Smooth muscle cell (in vitro differentiated cells): ENCODE results near the gene UMAD1. TPM values are rescaled to one million over a fixed set of nuclear protein-coding genes. Genes with fewer than 3 reads are reported as not detected.

ENCODE experiments used
- DNase-seq: peaks from one replicate; lab custom pipeline; 2025; ENCODE audit not compliant: unreplicated experiment; lab: John Stamatoyannopoulos, UW
- H2AFZ ChIP-seq: fragments of 200-600 bp; sonication (generic); 2 replicates; pipeline ENCODE4 v1.6.0; 2016; ENCODE audit warnings: antibody characterized with exemption, low read depth, mild to moderate bottlenecking
- H3F3A ChIP-seq: fragments of 200-600 bp; sonication (generic); 2 replicates; pipeline ENCODE4 v1.6.0; 2017; ENCODE audit warnings: antibody characterized with exemption, low read depth
- H3K27ac ChIP-seq: fragments of 200-600 bp; sonication (generic); 2 replicates; pipeline ENCODE4 v1.5.1; 2016; ENCODE audit warnings: low read depth, mild to moderate bottlenecking
- H3K27me3 ChIP-seq: fragments of 200-600 bp; sonication (generic); 2 replicates; pipeline ENCODE4 v1.6.1; 2016; ENCODE audit warnings: low read depth, mild to moderate bottlenecking
- H3K36me3 ChIP-seq: fragments of 200-600 bp; sonication (generic); 2 replicates; pipeline ENCODE4 v1.5.1; 2016; ENCODE audit warnings: low read depth
- H3K4me1 ChIP-seq: fragments of 200-600 bp; sonication (generic); 2 replicates; pipeline ENCODE4 v1.5.1; 2016; ENCODE audit warnings: low read depth
- H3K4me2 ChIP-seq: fragments of 200-600 bp; sonication (generic); 2 replicates; pipeline ENCODE4 v1.6.0; 2016; ENCODE audit warnings: mild to moderate bottlenecking
- H3K4me3 ChIP-seq: fragments of 200-600 bp; sonication (generic); 2 replicates; pipeline ENCODE4 v1.5.1; 2016; ENCODE audit warnings: mild to moderate bottlenecking
- H3K79me2 ChIP-seq: fragments of 200-600 bp; sonication (generic); 2 replicates; pipeline ENCODE4 v1.6.0; 2016; ENCODE audit warnings: low read depth, mild to moderate bottlenecking
- H3K9ac ChIP-seq: fragments of 200-600 bp; sonication (generic); 2 replicates; pipeline ENCODE4 v1.6.0; 2016; ENCODE audit warnings: low read depth
- H3K9me3 ChIP-seq: fragments of 200-600 bp; sonication (generic); replicated peaks from 2 replicates; pipeline ENCODE4 v1.5.1; 2016; ENCODE audit warnings: low read depth
- H4K20me1 ChIP-seq: fragments of 200-600 bp; sonication (generic); 2 replicates; pipeline ENCODE4 v1.6.0; 2016; ENCODE audit warnings: low read depth
- CTCF ChIP-seq: fragments of 200-600 bp; sonication (generic); IDR thresholded peaks from 2 replicates; pipeline ENCODE4 v1.5.1; 2017; ENCODE audit warnings: borderline replicate concordance, mild to moderate bottlenecking, antibody characterized with exemption; ENCODE audit not compliant: insufficient read depth, poor library complexity, severe bottlenecking
- WGBS: methylation state at CpG from one replicate; pipeline ENCODE4 v1.1.7; 2016; ENCODE audit warnings: low lambda C conversion rate; 5-methylcytosine and 5-hydroxymethylcytosine counted together
- polyA plus RNA-seq: library from polyadenylated mRNA; unstranded; fragments of >200 nt; fragmentation: Nextera tagmentation; extraction: Ambion mirVana; gene quantifications from 2 replicates; pipeline ENCODE4 v1.2.1, GENCODE V29; 2016
- total RNA-seq: library from RNA; depleted of rRNA; stranded (reverse); fragments of >200 nt; gene quantifications from 2 replicates; pipeline ENCODE4 v1.2.3, GENCODE V29; 2014

UMAD1 gene
- total and polyA plus RNA-seq, 2 experiments from 2014 or later, result 13.7 to 24.3 TPM

GRCh38 chr7:7751243-7752092 lies 110.9 kb downstream of the UMAD1 start:
- Histone ChIP-seq H3K4me1 (peaks cover 14% of the 10 kb centered on the region), H3K27ac (no peak overlapping the region), H3K9me3 (no peaks in the 10 kb centered on the region), H2AFZ (no peak overlapping the region), H4K20me1 (no peaks in the 10 kb centered on the region), H3K27me3 (no peaks in the 10 kb centered on the region), H3K79me2 (peaks cover 5% of the 10 kb centered on the region), H3K36me3 (no peaks in the 10 kb centered on the region), H3F3A (peaks cover 15% of the 10 kb centered on the region), H3K4me3 (no peak overlapping the region), H3K9ac (no peak overlapping the region), H3K4me2 (peak overlapping the region; percentile 29)
- WGBS, result 40% methylated on average over 3 of the region's 3 CpGs
- TF ChIP-seq CTCF, result no peak
- no peak for DNase-seq

- Histone ChIP-seq H3K36me3 (no peaks in the 10 kb centered on the region), H3K9ac (peak overlapping the region; percentile 61), H4K20me1 (no peaks in the 10 kb centered on the region), H3K4me1 (peaks cover 13% of the 10 kb centered on the region), H3F3A (peaks cover 23% of the 10 kb centered on the region), H3K4me3 (no peak overlapping the region), H3K79me2 (peaks cover 5% of the 10 kb centered on the region), H3K9me3 (no peaks in the 10 kb centered on the region), H3K4me2 (peak overlapping the region; percentile 79), H3K27ac (peak overlapping the region; percentile 94), H3K27me3 (no peaks in the 10 kb centered on the region), H2AFZ (no peak overlapping the region)
- TF ChIP-seq CTCF, result no peak
- WGBS, result 58% methylated on average over 3 of the region's 3 CpGs
- DNase-seq, result no peak
Observed at GRCh38 chr7:7756577-7756976, 116.0 kb downstream of the UMAD1 start.

- peak overlapping the region; percentile 94 for H3K27ac ChIP-seq
- H3F3A ChIP-seq, result peaks cover 30% of the 10 kb centered on the region
- 3% methylated on average over 4 of the region's 4 CpGs for WGBS
- H3K36me3 ChIP-seq, result no peaks in the 10 kb centered on the region
- H3K4me1 ChIP-seq, result peaks cover 18% of the 10 kb centered on the region
- H4K20me1 ChIP-seq, result no peaks in the 10 kb centered on the region
- H3K9me3 ChIP-seq, result no peaks in the 10 kb centered on the region
- H3K27me3 ChIP-seq, result no peaks in the 10 kb centered on the region
- H3K9ac ChIP-seq, result peak overlapping the region; percentile 61
- peaks cover 2% of the 10 kb centered on the region for H3K79me2 ChIP-seq
- no peak for TF ChIP-seq CTCF
- no peak for DNase-seq
- H3K4me3 ChIP-seq, result no peak overlapping the region
- peak overlapping the region; percentile 79 for H3K4me2 ChIP-seq
- no peak overlapping the region for H2AFZ ChIP-seq
Observed at GRCh38 chr7:7757576-7757975, 117.0 kb downstream of the UMAD1 start.
